T-helper 9 cell (primary cell): ENCODE measurements around the gene XPOT.

ENCODE experiments used
- DNase-seq: peaks from one replicate; pipeline ENCODE4 v3.0.0-alpha.2; 2020

Gene XPOT

DNA sequence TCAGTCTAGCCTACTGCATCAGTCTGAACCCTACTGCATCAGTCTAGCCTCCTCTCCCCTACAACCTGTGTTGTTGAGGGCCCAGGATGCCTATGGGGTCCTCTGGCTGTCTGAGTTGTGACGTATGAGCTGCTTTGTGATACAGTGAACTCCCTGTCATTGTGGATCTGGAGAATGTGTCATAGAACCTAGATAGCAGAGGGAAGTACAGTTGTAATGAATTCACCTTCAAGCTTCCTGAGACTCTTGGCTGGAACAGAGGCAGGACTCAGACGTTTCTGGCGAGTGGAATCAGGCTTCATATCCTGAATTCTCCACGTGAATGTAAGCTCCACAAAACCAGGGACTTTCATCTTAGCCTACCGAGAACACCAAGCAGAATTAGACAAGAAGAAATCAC lies 64.8 kb downstream of the XPOT start:
- no peak for DNase-seq

DNA sequence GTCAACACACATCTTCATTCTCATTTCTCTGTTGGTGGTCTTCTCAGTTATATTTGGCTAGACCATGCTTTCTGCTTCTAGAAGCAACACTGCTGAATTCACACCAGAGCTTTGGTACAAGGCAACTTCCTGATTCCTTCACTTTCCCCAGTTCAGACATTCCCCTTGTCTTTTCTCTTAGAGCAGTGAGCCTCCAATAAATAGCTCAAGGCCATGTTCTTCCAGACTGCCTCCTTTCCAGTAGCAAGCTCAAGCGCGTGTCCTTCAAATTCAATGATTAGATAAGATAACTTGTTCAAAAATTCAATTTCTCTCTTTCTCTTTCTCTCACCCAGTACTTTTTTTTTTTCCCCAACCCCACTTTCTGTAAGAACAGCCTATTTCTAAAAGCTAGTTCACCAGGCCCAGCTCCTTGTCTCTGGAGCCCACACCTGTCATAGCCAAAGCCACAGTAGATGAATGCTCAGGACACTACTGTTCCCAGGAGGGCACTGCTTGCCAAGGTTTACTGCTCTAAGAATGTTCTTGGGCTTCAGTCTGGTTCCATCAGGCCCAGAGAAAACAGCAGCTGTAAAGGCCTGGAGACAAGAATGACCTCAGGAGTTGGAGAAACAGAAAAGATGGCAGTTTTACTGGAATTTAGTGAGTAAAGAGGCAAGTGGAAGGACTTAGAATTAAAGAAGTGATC lies 65.4 kb downstream of the XPOT start:
- DNase-seq = no peak

DNA sequence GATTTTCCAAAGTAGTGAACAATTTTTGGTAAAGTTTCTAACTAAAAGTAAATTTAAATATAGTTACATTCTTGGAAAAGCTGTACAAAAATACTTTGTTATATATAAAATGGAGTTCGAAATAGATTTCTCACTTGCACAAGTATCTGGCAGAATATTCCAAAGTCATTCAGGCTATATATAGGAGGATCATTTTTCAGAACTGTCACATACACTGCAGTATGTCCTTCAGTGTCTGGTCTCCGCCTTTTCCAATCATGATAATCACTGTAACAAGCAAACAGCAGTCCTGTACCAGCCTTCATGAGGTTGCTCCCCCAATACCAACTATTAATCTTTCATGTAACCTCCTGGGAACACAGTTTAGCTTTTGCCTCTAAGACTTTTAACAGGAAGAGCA lies 66.3 kb downstream of the XPOT start:
- DNase-seq = no peak

DNA sequence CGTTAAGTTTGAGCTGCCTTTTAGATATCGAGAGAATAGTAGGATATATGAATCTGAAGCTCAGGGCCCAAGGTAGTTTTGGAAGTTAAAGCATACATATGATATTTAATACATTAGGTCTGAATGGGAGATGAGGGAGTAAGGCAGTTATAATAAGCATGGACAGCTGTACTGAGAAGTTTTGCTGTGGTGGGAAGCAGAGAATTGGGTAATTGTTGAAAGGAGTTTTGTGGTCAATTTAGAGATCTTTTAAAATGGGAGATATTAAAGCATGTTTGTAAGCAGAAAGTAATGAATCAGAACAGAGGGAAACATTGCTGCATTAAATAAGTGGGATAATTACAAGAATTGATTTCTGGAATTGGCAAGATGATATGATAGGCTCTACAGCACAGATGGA lies 69.0 kb downstream of the XPOT start:
- DNase-seq = no peak

DNA sequence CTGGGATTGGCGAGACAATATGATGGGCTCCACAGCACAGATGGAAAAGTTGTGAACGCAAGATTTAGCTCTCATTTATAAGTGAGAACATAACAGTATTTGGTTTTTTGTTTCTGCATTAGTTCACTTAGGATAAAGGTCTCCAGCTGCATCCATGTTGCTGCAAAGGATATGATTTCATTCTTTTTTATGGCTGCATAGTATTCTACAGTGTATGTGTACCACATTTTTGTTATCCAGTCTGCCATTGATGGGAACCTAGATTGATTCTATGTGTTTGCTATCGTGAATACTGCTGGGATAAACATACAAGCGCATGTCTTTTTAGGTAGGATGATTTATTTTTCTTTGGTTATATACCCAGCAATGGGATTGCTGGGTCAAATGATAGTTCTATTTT lies 71.3 kb downstream of the XPOT start:
- no peak for DNase-seq

DNA sequence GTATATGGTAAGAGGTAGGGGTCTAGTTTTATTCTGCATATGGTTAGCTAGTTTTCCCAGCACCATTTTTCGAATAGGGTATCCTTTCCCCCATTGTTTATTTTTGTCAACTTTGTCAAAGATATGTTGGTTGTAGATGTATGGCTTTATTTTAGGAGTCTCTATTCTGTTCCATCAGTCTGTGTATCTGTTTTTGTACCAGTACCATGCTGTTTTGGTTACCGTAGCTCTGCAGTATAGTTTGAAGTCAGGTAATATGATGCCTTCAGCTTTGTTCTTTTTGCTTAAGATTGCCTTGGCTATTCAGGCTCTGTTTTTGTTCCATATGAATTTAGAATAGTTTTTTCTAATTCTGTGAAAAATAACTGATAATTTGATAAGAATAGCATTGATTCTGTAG lies 72.7 kb downstream of the XPOT start:
- no peak for DNase-seq

DNA sequence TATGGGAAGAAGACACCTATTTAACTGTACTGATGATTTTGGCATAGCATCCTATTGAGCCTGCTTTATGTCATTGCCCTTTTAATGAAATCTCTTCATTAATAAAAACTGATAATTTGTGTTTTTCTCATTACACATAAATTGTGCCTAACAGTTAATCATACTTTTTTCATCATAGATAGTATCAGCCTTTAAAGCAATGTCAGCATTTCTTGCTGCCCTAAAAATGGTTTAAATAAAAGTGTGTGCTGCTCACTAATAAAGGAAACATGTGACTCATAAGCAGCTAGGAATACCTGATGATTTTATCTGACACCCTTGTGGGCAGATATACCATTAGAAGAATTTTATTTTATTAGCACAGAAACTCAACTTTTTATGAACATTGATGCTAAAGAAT lies 74.5 kb downstream of the XPOT start:
- no peak for DNase-seq

DNA sequence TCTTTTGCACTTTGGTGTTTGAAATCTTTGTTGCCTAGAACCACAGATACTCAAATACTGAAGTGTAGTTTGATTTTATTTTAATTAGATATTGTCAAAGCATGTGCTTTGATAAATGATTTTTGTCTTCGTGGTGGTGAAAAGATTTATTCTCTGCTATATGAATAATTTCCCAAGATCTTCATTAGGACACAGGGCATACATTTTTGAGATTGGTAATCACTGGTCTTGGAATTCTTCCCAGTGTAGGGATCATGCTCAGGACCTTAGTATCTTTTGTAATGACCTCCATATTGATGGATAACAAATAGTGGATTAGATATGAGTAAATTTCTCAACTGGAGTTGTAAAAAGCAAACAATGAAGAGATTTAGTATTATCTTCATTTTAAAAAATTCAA lies 76.0 kb downstream of the XPOT start:
- DNase-seq = no peak

DNA sequence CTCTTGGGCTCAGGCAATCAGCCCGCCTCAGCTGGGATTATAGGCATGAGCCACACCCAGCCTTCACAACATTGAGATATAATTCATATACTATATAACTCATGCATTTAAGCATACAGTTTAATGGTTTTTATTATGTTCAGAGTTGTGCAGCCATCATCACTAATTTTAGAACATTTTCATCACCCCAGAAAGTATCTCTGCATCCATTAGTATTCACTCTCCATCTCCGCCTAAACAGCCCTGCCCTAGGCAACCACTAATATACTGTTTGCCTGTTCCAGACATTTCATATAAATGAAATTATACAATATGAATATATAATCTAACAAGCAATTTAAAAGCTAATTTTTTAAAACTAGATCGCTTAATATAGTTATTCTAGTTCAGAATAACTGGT lies 82.5 kb downstream of the XPOT start:
- no peak for DNase-seq

DNA sequence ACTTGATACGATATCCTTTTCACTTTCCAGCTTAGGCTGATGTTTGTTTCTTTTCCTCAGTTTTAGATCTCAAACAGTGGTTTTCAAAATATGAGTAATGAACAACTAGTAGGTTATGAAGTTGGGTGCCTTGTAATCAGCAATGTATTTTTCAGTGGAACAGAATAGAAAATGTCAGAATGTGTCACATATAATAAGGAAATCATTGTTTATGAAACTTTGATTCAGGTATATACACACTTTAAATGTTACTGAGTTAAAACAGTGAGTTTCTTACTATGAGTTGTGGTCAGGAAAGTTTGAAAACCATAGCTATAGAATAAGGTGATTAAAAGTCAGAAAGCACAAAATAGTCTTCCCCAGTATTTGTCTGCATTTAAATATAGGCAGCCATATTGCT lies 87.5 kb downstream of the XPOT start:
- no peak for DNase-seq

DNA sequence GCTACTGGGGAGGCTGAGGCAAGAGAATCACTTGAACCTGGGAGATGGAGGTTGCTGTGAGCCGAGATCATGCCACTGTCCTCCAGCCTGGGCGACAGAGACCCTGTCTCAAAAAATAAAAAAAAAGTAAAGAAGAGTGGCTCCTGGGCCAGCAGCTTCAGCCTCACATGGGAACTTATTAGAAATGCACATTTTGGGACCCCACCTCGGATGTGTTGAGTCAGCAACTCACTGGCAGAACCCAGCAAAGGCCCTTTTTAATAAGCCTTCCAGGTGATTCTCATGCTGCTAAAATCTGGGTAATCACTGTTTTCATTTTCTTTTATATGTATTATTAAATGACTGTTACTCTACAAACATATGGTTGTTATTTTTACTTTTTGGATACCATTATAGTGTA lies 89.3 kb downstream of the XPOT start:
- DNase-seq = no peak

DNA sequence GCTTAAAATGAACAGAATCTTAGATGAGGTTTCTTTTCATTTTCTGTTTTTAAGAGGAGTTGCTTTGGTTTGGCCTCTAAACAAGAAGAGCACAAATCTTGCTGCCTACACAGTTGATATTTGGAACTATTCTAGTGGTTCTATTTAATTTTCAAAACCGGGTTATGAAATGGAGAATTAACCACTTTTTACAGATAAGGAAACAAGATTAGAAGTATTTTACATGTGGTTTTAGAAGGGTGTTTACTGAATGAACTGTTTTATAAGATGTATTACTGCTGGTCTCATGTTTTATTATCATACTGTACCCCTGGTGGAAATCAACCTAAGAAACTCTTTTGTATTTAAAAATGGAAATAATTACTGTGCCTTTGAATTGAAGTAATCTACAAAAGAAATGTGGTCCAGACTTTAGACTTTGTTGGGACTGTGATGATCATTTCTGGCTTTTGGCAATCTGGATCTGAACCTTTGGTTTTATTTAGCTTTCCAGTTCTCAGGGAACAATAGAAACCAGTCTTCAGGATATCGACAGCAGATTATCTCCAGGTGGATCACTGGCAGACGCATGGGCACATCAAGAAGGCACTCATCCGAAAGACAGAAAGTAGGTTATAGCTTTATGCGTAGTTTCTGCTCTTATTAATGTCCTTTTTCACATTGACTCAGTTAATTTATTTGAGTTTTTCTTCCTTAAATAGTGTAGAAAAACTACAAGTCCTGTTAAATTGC lies 91.0 kb downstream of the XPOT start:
- no peak for DNase-seq

DNA sequence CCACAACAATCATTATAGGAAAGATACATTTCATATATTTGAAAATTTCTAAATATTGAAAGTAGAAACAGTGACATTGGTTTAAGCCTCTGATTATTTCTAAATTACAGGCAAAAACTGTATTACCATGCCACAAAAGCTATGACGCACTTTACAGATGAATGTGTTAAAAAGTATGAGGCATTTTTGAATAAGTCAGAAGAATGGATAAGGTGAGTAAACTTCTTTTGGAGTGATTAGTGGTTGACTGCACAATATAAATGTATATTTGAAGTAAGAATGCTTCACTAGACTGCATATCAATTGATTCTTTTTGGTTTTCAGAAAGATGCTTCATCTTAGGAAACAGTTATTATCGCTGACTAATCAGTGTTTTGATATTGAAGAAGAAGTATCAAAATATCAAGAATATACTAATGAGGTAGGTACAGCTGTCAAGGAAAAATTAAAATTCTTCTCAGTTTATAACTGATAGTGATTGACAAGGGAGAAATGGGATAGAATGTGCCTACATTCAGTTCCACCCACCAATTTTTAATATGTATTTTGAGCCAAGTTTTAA lies 92.7 kb downstream of the XPOT start:
- DNase-seq = no peak

DNA sequence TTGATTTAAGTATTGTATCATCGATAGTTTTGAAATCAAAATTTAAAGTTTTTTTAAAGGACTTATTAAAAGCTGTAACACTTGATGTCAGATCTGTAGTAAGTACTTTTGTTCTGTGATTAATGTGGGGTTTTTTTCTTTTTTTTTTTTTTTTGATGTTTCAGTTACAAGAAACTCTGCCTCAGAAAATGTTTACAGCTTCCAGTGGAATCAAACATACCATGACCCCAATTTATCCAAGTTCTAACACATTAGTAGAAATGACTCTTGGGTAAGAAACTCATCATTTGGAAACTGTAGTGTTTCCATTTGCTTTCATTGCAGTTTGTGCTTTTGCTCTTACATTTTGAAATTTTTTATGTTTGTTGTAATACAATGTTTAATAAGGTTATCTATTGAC lies 93.3 kb downstream of the XPOT start:
- no peak for DNase-seq

DNA sequence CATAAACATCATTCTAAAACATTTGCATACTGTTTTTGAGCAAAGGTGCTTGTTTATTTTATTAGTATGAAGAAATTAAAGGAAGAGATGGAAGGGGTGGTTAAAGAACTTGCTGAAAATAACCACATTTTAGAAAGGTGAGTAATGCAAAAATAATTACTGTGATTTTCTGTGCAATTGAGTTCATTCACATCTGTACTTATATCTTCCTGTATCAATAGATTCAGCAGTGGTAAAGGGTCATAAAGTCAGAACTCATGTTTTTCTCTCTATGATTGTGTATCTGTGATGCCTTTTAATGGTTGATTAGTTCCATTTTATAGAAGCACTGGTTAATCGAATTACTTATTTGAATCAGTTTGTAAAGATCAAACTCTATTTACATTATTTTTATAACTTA lies 93.7 kb downstream of the XPOT start:
- no peak for DNase-seq

DNA sequence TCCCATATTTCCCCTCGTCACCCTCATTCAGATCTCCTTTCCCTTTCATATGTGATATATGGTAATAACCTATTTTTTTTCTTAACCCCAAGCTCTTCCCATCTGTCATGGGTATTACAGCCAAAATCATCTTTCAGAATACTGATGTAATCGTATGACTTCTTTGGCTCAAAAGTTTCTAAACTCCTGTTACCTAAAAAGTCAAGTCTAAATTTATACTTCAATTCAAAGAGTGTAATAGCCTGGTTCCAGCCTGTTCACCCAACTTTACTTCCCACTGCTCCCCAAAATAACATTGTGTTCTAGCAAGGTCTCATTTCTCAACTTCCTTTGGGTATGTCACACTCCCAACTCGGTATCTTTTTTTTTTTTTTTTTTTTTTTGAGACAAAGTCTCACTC lies 96.2 kb downstream of the XPOT start:
- no peak for DNase-seq
